RWPE1 (cell line): Measurements from ENCODE around the gene DCDC2C.

Experiments used
- CTCF ChIA-PET: fragments of 350-600 bp; sonication (Branson Sonifier 250); formaldehyde crosslinking; extraction: SDS; loops from one replicate; lab custom pipeline; 2021; lab: Yijun Ruan, JAX
- POLR2A ChIA-PET: fragments of 400-600 bp; formaldehyde crosslinking; extraction: SDS; loops from one replicate; lab custom pipeline; 2020; ENCODE audit warnings: antibody characterized with exemption; ENCODE audit not compliant: low non-redundant PET; lab: Yijun Ruan, JAX
- DNase-seq: peaks from one replicate; pipeline ENCODE4 v3.0.0; 2012; ENCODE audit warnings: low spot score
- H3K27ac ChIP-seq: fragments of 450-650 bp; 2 replicates; pipeline ENCODE4 v1.5.1; 2017
- CTCF ChIP-seq: fragments of 450-650 bp; conservative IDR thresholded peaks from 2 replicates; pipeline ENCODE4 v1.5.1; 2017; ENCODE audit warnings: low read depth, mild to moderate bottlenecking

Gene DCDC2C

GRCh38 chr2:3689998-3690748 is 13.2 kb upstream of the DCDC2C start:
- CTCF ChIA-PET: no interaction called here
- H3K27ac ChIP-seq: no peak overlapping the region
- no peak for DNase-seq
- POLR2A ChIA-PET: no interaction called here
- no peak for TF ChIP-seq CTCF

GRCh38 chr2:3692375-3692774 is 11.0 kb upstream of the DCDC2C start:
- ChIA-PET POLR2A (no interaction called here), CTCF (interaction anchor here (0.6 to 1.6 kb wide), 7 partner anchors 10 to 113 kb away, joined by 3 to 5 read pairs (median 4); no protein-coding TSS in a partner anchor)
- no peak overlapping the region for H3K27ac ChIP-seq
- DNase-seq: peak; percentile 42
- peak; percentile 52 for TF ChIP-seq CTCF

- H3K27ac ChIP-seq: no peak overlapping the region
- POLR2A ChIA-PET: no interaction called here
- no peak for DNase-seq
- CTCF ChIA-PET: no interaction called here
- TF ChIP-seq CTCF: no peak
These were observed 6.8 kb upstream of the DCDC2C start for GRCh38 chr2:3696545-3696944.

GRCh38 chr2:3701071-3701470 is 2.3 kb upstream of the DCDC2C start:
- H3K27ac ChIP-seq: no peak overlapping the region
- ChIA-PET POLR2A (no interaction called here), CTCF (interaction anchor here (0.6 kb wide), 1 partner anchor 21 kb away, joined by 4 read pairs; no protein-coding TSS in a partner anchor)
- TF ChIP-seq CTCF: no peak
- DNase-seq: no peak

- TF ChIP-seq CTCF: no peak
- ChIA-PET CTCF (no interaction called here), POLR2A (no interaction called here)
These were observed 481 bp downstream of the DCDC2C start for GRCh38 chr2:3703757-3704355.

GRCh38 chr2:3704692-3705091 is 1.3 kb downstream of the DCDC2C start:
- no peak for DNase-seq
- no peak overlapping the region for H3K27ac ChIP-seq
- ChIA-PET CTCF (interaction anchor here (0.7 kb wide), 1 partner anchor 10 kb away, joined by 3 read pairs; no protein-coding TSS in a partner anchor), POLR2A (no interaction called here)
- no peak for TF ChIP-seq CTCF

More at GRCh38 chr2:3703757-3704355, 481 bp downstream of the DCDC2C start:
- H3K27ac ChIP-seq: no peak overlapping the region
- DNase-seq: no peak
